Tibial nerve (tissue), 3 donors: ENCODE measurements around the gene STRADB.

Source experiments
- CTCF ChIP-seq, 5 experiments: fragments of 200-600 bp in 3 of 5; fragments of 450-650 bp in 2 of 5; sonication (generic) in 3 of 5; IDR thresholded peaks; one replicate each; pipeline ENCODE4 v1.5.1; 2016 to 2019; ENCODE audit warnings: antibody characterized with exemption in 5 of 5, mild to moderate bottlenecking in 3 of 5, moderate library complexity in 2 of 5
- POLR2A ChIP-seq, 2 donors: fragments of 450-650 bp; IDR thresholded peaks; one replicate each; pipeline ENCODE4 v1.6.1; 2017; ENCODE audit warnings: antibody characterized with exemption in 2 of 2, mild to moderate bottlenecking in 2 of 2, moderate library complexity in 2 of 2

GRCh38 chr2:201447086-201447485 is 4.5 kb upstream of the STRADB start:
- no peak for TF ChIP-seq POLR2A (IDR thresholded peaks at IDR 0.05)
- TF ChIP-seq CTCF (IDR thresholded peaks at IDR 0.05) = no peak
